Naive thymus-derived CD8-positive, alpha-beta T cell (primary cell): ENCODE measurements around the gene IGLON5. TPM values are rescaled to one million over a fixed set of nuclear protein-coding genes. Genes with fewer than 3 reads are reported as not detected.

Experiments used
- ATAC-seq, 2 donors: fragments of 150-1000 bp; cut with Tn5 transposase in 1 of 2; sonication (Bioruptor Pico), chemical (Tn5 transposase) in 1 of 2; 1 replicate in 1 of 2; 2 replicates in 1 of 2; pipeline ENCODE4 v1.10.0; 2021; ENCODE audit warnings: mild to moderate bottlenecking in 2 of 2, moderate library complexity in 2 of 2
- POLR2A ChIA-PET: fragments of 350-600 bp; sonication (Branson Sonifier 250); formaldehyde crosslinking; loops from one replicate; lab custom pipeline; 2021; ENCODE audit warnings: antibody characterized with exemption; lab: Charles Lee
- DNase-seq, 10 donors: peaks; one replicate each; pipeline versions ENCODE4 v3.0.0 to v3.0.0-alpha.2; 2020 to 2022
- H3K27ac Mint-ChIP-seq, 10 donors: one replicate each; pipeline ENCODE4 v1.8.0; 2020 to 2022; ENCODE audit warnings: mild to moderate bottlenecking in 10 of 10, mixed read lengths in 10 of 10, moderate library complexity in 4 of 10, inconsistent platforms in 1 of 10
- H3K27me3 Mint-ChIP-seq, 5 donors: one replicate each; pipeline ENCODE4 v1.8.0; 2021 to 2022; ENCODE audit warnings: mixed read lengths in 5 of 5
- H3K36me3 Mint-ChIP-seq, 3 donors: one replicate each; pipeline ENCODE4 v1.8.0; 2020 to 2022; ENCODE audit warnings: mixed read lengths in 3 of 3, mild to moderate bottlenecking in 2 of 3, inconsistent platforms in 1 of 3
- H3K4me1 Mint-ChIP-seq, 4 donors: one replicate each; pipeline ENCODE4 v1.8.0; 2021 to 2022; ENCODE audit warnings: mixed read lengths in 4 of 4
- H3K4me3 Mint-ChIP-seq, 10 donors: one replicate each; pipeline ENCODE4 v1.8.0; 2020 to 2022; ENCODE audit warnings: mild to moderate bottlenecking in 10 of 10, mixed read lengths in 10 of 10, moderate library complexity in 6 of 10, inconsistent platforms in 1 of 10
- H3K9me3 Mint-ChIP-seq, 9 donors: one replicate each; pipeline ENCODE4 v1.8.0; 2020 to 2022; ENCODE audit warnings: mixed read lengths in 9 of 9, mild to moderate bottlenecking in 3 of 9, inconsistent platforms in 1 of 9, moderate library complexity in 1 of 9
- polyA plus RNA-seq, 3 donors: library from polyadenylated mRNA; unstranded; fragments of 300-500 nt; fragmentation: Illumina TruSeq; gene quantifications; one replicate each; pipeline ENCODE4 v1.2.3, GENCODE V29; 2021
- total RNA-seq, 8 experiments: library from RNA in 2 of 8; stranded (reverse) in 2 of 8; gene quantifications; one replicate each; pipeline ENCODE4 v1.2.3 and lab custom pipeline; 2021 to 2026

IGLON5 gene
- total and polyA plus RNA-seq, 5 experiments from 2014 or later = not detected

- peaks cover 0 to 9% (median 0%) of the 10 kb centered on the region in 9 donors for H3K9me3 Mint-ChIP-seq
- peaks cover 3 to 18% (median 5%) of the 10 kb centered on the region in 3 donors for H3K36me3 Mint-ChIP-seq
- peaks cover 24 to 77% (median 43%) of the 10 kb centered on the region in 5 donors for H3K27me3 Mint-ChIP-seq
- H3K27ac Mint-ChIP-seq = no peak overlapping the region
- DNase-seq = no peak
- ATAC-seq = no peak
- peaks cover 7 to 9% (median 7%) of the 10 kb centered on the region in 4 donors for H3K4me1 Mint-ChIP-seq
- POLR2A ChIA-PET = no interaction called here
- no peak overlapping the region for H3K4me3 Mint-ChIP-seq
These were observed 20.3 kb downstream of the IGLON5 start for GRCh38 chr19:51331716-51332115.

GRCh38 chr19:51333836-51334460, 22.5 kb downstream of the IGLON5 start:
- Mint-ChIP-seq H3K4me1 (peaks cover 6 to 8% (median 7%) of the 10 kb centered on the region in 4 donors), H3K9me3 (peaks cover 0 to 9% (median 0%) of the 10 kb centered on the region in 9 donors), H3K4me3 (no peak overlapping the region), H3K36me3 (peaks cover 3 to 18% (median 5%) of the 10 kb centered on the region in 3 donors), H3K27ac (peak overlapping the region in 1 of 10 donors; percentile 80), H3K27me3 (peaks cover 19 to 55% (median 29%) of the 10 kb centered on the region in 5 donors)
- POLR2A ChIA-PET = interaction anchor here (0.7 kb wide), 1 partner anchor 82 kb away, joined by 3 read pairs; no protein-coding TSS in a partner anchor
- no peak for ATAC-seq
- DNase-seq = no peak

- H3K27me3 Mint-ChIP-seq = peaks cover 2 to 21% (median 5%) of the 10 kb centered on the region in 5 donors
- H3K4me3 Mint-ChIP-seq = no peak overlapping the region
- POLR2A ChIA-PET = no interaction called here
- H3K27ac Mint-ChIP-seq = no peak overlapping the region
- H3K4me1 Mint-ChIP-seq = peaks cover 14 to 22% (median 16%) of the 10 kb centered on the region in 4 donors
- ATAC-seq = no peak
- no peak for DNase-seq
- H3K36me3 Mint-ChIP-seq = no peaks in the 10 kb centered on the region
- no peaks in the 10 kb centered on the region for H3K9me3 Mint-ChIP-seq
These were observed 25.9 kb downstream of the IGLON5 start for GRCh38 chr19:51337141-51337860.

DNA sequence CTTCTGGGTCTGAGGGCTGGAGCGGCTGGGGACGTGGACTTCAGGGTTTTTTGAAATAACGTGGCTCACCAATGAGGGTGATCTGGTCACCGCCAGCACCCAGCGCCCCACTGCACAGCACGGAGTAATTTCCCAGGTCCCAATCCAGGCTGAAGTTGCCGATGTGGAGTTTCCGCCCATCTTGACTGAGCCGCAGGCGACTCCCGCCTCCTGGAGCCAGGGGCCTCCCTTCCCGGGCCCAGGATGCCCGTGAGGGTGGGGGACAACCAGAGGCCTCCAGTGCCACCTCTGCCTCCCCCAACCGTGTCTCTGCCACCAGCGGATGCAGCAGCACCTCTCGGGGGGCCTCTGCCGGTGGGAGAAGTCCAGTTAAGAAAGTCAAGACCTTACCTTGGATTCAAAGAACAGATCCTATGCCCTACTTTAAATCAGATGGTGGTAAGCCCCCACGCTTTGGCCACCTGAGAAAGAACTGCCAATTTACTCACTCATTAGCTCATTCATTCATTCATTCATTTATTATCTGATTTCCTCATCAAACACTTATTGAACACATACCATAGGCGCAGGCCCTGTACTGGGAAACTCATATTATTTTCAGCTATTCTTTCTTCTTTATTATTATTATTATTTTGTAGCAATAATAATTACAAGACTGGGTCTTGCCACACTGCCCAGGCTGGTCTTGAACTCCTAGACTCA, 26.6 kb downstream of the IGLON5 start:
- H3K27ac Mint-ChIP-seq = no peak overlapping the region
- no peaks in the 10 kb centered on the region for H3K36me3 Mint-ChIP-seq
- peaks cover 2 to 20% (median 5%) of the 10 kb centered on the region in 5 donors for H3K27me3 Mint-ChIP-seq
- DNase-seq (no peak), ATAC-seq (no peak)
- H3K4me3 Mint-ChIP-seq = peak overlapping the region; percentile 75 to 92 (median 89)
- POLR2A ChIA-PET = no interaction called here
- no peaks in the 10 kb centered on the region for H3K9me3 Mint-ChIP-seq
- peaks cover 19 to 22% (median 21%) of the 10 kb centered on the region in 4 donors for H3K4me1 Mint-ChIP-seq

GRCh38 chr19:51338563-51339312, 27.3 kb downstream of the IGLON5 start:
- Mint-ChIP-seq H3K4me3 (peak overlapping the region; percentile 75 to 92 (median 89)), H3K27me3 (peaks cover 2 to 18% (median 5%) of the 10 kb centered on the region in 5 donors), H3K9me3 (no peaks in the 10 kb centered on the region), H3K36me3 (no peaks in the 10 kb centered on the region), H3K4me1 (peaks cover 20 to 26% (median 21%) of the 10 kb centered on the region in 4 donors), H3K27ac (peak overlapping the region in 9 of 10 donors; percentile 18 to 84 (median 61))
- ATAC-seq (peak; percentile 86 to 89), DNase-seq (peak; percentile 68 to 89 (median 83))
- POLR2A ChIA-PET = interaction anchor here (0.7 to 1.0 kb wide), 2 partner anchors 29 to 34 kb away, joined by 4 to 5 read pairs; partner anchors contain the start of gene NKG7

- Mint-ChIP-seq H3K4me1 (peaks cover 20 to 31% (median 21%) of the 10 kb centered on the region in 4 donors), H3K27me3 (peaks cover 0 to 12% (median 3%) of the 10 kb centered on the region in 5 donors), H3K4me3 (peak overlapping the region; percentile 75 to 92 (median 89)), H3K9me3 (no peaks in the 10 kb centered on the region), H3K36me3 (no peaks in the 10 kb centered on the region), H3K27ac (peak overlapping the region in 9 of 10 donors; percentile 18 to 84 (median 61))
- no peak for DNase-seq
- POLR2A ChIA-PET = interaction anchor here (0.7 to 1.0 kb wide), 2 partner anchors 29 to 33 kb away, joined by 4 to 5 read pairs; partner anchors contain the start of gene NKG7
- ATAC-seq = peak in 1 of 2 donors; percentile 6
These were observed 27.9 kb downstream of the IGLON5 start for GRCh38 chr19:51339313-51339686.

DNA sequence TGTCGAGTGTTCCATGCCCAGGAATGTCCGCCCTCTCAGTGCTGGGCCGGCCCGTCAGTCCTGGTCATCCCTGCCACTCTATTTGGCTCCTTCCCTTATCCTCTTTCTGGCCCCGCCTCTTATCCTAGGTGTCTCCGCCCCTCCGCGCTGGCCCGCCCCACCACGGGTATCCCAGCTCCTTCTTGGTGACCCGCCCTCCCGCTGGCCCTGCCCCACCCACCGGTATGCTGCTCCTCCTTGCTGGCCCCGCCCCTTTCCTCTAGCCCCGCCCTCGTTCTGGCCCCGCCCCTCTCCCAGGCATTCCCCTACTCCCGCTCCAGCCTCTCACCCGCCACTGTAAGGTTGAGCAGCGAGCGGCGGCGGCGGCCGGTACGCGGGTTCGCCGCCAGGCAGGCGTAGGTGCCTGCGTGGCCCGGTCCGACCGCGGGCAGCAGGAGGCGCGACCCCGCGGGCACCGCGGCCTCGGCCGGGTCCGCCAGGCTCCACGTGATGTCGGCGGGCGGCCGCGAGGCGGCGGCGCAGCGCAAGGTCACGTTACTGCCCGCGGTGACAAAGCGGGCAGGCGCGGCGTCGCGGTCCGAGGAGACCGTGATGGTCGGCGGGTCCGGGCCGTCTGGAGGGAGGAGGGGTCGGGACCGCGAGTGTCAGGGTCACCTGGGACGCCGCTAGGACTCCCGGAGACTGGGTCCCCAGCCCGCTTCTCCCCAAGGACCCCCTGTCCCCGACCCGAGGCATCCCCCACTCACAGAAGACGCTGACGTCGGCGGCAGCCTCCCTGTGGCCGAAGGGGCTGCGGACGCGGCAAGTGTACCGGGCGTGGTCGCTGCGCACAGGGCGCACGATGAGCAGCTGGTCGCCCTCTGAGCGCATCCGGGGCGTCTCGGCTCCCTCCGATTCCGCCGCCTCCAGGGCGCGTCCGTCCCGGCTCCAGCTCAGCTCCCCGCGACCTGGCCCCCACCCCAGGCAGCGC, 28.5 kb downstream of the IGLON5 start:
- H3K36me3 Mint-ChIP-seq = peaks cover 0 to 2% (median 0%) of the 10 kb centered on the region in 3 donors
- peak; percentile 52 to 53 for ATAC-seq
- H3K9me3 Mint-ChIP-seq = no peaks in the 10 kb centered on the region

DNA sequence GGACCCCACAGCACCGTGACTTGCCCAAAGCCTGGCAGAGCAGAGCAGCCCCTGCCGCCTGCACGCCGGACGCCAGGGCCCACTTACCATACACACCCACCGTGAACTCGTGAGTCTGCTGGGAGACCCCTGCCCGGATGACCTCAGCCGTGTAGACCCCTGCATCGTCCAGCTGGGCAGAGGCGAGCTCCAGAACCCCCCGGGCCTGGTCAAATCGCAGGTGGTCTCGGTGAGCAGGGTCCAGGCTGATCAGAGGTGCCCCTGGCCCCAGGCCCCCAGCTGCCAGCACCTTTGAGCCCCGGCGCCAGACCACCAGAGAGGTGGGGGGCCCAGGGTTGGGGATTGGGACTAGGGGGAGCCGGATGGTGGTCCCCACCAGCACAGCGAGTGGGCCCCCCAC, 29.6 kb downstream of the IGLON5 start:
- POLR2A ChIA-PET = interaction anchor here (0.6 to 1.9 kb wide), 5 partner anchors 25 to 100 kb away, joined by 3 to 4 read pairs (median 3); partner anchors contain the start of genes ETFB and SIGLEC10
- H3K4me3 Mint-ChIP-seq = peak overlapping the region; percentile 44 to 89 (median 71)
- H3K9me3 Mint-ChIP-seq = no peaks in the 10 kb centered on the region
- peaks cover 20 to 38% (median 21%) of the 10 kb centered on the region in 4 donors for H3K4me1 Mint-ChIP-seq
- no peak for ATAC-seq
- peak overlapping the region in 4 of 10 donors; percentile 26 to 48 (median 33) for H3K27ac Mint-ChIP-seq
- H3K36me3 Mint-ChIP-seq = peaks cover 0 to 5% (median 0%) of the 10 kb centered on the region in 3 donors
- peaks cover 0 to 2% (median 0%) of the 10 kb centered on the region in 5 donors for H3K27me3 Mint-ChIP-seq
- DNase-seq = no peak

More for the DNA sequence above, 28.5 kb downstream of the IGLON5 start:
- H3K4me1 Mint-ChIP-seq = peaks cover 20 to 35% (median 21%) of the 10 kb centered on the region in 4 donors
- H3K27ac Mint-ChIP-seq = peak overlapping the region in 7 of 10 donors; percentile 47 to 84 (median 61)
- POLR2A ChIA-PET = interaction anchor here (0.7 to 1.9 kb wide), 5 partner anchors 28 to 102 kb away, joined by 3 to 5 read pairs (median 4); partner anchors contain the start of genes NKG7 and SIGLEC10
- H3K27me3 Mint-ChIP-seq = peaks cover 0 to 6% (median 3%) of the 10 kb centered on the region in 5 donors
- peak overlapping the region; percentile 75 to 92 (median 89) for H3K4me3 Mint-ChIP-seq
- peak; percentile 33 to 89 (median 68) for DNase-seq

- H3K27ac Mint-ChIP-seq = peak within 1 kb of the TSS in 9 of 10 donors; percentile 16 to 80 (median 65)
- H3K4me3 Mint-ChIP-seq = peak within 1 kb of the TSS; percentile 44 to 89 (median 74)
- H3K36me3 Mint-ChIP-seq = peaks cover 0 to 14% (median 0%) of the 10 kb centered on the region in 3 donors
- DNase-seq (no peak), ATAC-seq (no peak)
- POLR2A ChIA-PET = interaction anchor here (0.5 to 1.9 kb wide), 3 partner anchors 55 to 1368 kb away, joined by 4 read pairs; no protein-coding TSS in a partner anchor
- no peaks in the 10 kb centered on the region for H3K9me3 Mint-ChIP-seq
- H3K4me1 Mint-ChIP-seq = peaks cover 20 to 38% (median 21%) of the 10 kb centered on the region in 4 donors
- peaks cover 0 to 2% (median 0%) of the 10 kb centered on the region in 5 donors for H3K27me3 Mint-ChIP-seq
These were observed 30.6 kb downstream of the IGLON5 start, which contains the start of gene VSIG10L for GRCh38 chr19:51341976-51342580. Gene VSIG10L (minus strand): TSS chr19:51342139. CDS start chr19:51342124, 15 bp downstream.
